Measurements from ENCODE around the gene TNNT3.
"Not testable (repeated sequence)": the region's sequence is repeated elsewhere in the genome, so short reads cannot be mapped to it uniquely, and the experiment has no call there.

The TNNT3 gene

GRCh38 chr11:1919391-1920127, at the start of gene TNNT3:
Gene TNNT3, plus strand, starts transcription at chr11:1919703. Its CDS starts 3,172 bp downstream, at chr11:1922875.
- DNase-seq (ENCODE audit: low read depth), result no peak

- DNase-seq (ENCODE audit: low read depth), result no peak
Observed at GRCh38 chr11:1870326-1870696, 49.2 kb upstream of the TNNT3 start.

GRCh38 chr11:1870721-1871466, 48.6 kb upstream of the TNNT3 start:
- no peak for DNase-seq (ENCODE audit: low read depth)

DNA sequence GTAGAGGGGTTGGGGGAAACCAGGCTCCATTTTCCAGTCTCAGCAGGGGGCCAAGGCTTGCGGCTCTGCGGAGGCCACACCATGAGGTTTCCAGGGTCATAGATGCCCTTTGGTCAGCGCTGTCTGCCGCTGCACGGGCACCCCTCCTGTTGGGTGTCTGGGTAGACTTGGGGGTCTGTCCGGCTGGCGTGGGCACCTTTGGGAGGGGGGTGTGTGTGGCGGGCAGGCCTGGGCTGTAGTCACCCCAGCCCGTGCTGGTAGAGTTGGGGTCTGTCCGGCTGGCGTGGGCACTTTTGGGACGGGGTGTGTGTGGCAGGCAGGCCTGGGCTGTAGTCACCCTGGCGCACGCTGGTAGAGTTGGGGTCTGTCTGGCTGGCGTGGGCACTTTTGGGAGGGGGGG, 48.0 kb upstream of the TNNT3 start:
- no peak for DNase-seq (ENCODE audit: low read depth)

DNA sequence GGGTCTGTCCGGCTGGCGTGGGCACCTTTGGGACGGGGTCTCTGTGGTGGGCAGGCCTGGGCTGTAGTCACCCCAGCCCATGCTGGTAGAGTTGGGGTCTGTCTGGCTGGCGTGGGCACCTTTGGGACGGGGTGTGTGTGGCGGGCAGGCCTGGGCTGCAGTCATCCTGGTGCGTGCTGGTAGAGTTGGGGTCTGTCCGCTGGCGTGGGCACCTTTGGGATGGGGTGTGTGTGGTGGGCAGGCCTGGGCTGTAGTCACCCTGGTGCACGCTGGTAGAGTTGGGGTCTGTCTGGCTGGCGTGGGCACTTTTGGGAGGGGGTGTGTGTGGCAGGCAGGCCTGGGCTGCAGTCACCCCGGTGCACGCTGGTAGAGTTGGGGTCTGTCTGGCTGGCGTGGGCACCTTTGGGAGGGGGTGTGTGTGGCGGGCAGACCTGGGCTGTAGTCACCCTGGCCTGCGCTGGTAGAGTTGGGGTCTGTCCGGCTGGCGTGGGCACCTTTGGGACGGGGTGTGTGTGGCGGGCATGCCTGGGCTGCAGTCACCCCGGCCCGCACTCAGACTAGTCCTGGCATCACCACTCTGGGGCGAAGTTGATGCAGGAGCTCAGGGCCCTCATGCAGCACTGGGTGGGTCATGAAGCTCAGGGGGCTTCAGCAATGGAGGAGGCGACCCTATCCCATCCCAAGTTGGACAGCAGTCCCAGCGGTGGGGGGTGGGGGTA, 47.1 kb upstream of the TNNT3 start:
- DNase-seq (ENCODE audit: low read depth), result no peak

- DNase-seq (ENCODE audit: low read depth), result no peak
Observed at GRCh38 chr11:1873048-1873812, 46.3 kb upstream of the TNNT3 start.

- not testable (repeated sequence) for DNase-seq (ENCODE audit: low read depth)
Observed at GRCh38 chr11:1873813-1874150, 45.7 kb upstream of the TNNT3 start.

DNA sequence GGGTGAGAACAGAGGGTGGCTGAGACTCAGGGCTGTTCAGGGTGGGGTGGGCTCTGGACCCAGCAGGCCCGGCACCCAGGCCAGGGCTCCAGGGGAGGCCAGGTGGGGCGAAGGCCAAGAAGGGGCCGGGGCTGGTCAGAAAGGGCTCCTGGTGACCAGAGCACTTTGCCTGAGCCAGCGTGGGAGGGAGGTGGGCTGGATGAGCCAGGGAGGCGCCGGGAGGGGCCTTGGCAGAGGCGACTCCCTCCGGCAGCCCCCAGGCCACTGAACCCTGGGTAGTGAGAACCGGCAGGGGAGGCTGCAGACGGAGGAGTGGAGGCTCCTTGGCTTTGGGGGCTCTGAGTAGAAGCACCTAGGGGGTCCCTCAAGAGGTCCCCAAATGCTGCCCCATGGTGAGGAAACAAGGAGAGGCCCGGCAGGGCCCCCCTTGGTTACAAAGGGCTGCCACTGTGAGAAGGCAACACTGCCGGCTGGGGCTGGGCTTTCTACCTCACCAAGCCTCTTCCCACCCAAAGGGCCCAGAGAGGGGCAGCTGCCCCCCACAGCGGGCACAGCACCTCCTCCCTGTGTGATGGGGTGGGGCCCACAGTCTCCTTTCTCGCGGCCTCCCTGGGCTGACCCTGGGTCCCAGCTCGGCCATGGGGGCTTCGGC, 44.9 kb upstream of the TNNT3 start:
- DNase-seq (ENCODE audit: low read depth), result not testable (repeated sequence)

DNA sequence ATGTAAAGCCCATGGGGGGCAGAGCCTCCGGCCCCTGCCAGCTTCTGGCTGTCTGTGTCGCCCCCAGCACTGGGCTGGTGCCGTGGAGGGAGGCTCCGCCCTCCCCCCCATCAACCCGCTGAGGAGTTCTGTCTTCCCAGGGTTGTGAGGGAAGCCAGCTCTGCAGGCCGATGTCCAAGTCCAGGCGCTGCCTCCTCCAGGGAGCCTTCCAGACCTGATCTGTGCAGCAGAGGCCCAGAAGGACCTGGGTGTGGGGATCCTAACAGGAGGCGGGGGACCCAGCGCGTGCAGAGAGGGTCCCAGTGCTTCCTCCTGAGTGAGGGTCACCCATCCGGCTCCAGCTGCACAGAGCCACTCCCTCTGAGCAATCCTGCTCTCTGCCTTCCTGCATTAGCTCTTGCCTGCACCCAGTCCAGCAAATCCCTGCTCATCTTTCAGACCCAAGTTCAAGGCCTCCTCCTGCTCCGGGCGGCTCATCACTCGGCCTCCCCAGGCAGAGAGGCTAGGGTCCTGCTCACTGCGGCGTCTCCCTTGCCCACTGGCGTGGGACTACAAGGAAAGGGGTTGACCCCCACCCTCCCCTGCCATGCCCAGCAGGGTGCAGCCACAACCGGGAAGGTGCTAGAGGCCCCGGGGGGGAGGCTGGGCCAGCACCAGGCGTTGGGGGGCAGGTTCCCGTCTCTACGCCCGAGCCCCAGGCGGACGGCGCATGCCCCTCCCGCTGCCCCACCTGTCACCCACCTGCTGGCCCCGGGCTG, 44.2 kb upstream of the TNNT3 start:
- no peak for DNase-seq (ENCODE audit: low read depth)

- not testable (repeated sequence) for DNase-seq (ENCODE audit: low read depth)
Observed at GRCh38 chr11:1875851-1876301, 43.6 kb upstream of the TNNT3 start.

DNA sequence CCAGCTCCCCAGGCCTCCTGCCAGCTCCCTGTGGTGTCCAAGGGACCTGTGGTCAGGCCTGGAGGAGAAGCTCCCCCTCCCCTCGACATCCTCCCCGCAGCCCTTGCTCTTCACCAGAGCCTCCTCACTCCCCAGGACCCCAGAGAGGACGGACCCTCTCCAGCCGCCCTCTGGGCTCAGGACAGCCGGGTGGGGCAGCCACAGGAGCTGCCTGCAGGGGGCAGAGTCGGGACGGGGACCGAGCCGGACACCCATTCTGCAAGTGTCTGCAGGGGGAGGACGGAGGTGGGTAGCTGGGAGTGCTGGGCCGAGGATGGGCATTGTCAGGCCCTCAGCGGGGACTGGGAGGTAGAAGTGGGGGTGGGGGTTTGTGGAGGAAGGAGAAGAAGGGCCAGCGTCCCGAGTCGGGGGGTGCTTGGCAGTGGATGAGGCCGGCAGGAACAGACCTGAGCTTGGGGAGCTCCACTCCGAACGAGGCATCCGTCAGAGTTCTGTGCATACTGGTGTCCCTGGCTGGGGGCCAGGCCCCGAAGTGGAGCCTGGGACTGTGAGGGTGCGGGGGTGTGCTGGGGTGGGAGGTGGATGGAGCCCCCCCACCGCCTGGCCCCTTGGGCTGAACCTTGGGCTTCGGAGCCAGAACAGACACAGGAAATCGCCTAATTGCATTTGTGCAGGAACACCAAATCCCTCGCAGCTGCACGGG, 43.0 kb upstream of the TNNT3 start:
- DNase-seq (ENCODE audit: low read depth), result no peak

DNA sequence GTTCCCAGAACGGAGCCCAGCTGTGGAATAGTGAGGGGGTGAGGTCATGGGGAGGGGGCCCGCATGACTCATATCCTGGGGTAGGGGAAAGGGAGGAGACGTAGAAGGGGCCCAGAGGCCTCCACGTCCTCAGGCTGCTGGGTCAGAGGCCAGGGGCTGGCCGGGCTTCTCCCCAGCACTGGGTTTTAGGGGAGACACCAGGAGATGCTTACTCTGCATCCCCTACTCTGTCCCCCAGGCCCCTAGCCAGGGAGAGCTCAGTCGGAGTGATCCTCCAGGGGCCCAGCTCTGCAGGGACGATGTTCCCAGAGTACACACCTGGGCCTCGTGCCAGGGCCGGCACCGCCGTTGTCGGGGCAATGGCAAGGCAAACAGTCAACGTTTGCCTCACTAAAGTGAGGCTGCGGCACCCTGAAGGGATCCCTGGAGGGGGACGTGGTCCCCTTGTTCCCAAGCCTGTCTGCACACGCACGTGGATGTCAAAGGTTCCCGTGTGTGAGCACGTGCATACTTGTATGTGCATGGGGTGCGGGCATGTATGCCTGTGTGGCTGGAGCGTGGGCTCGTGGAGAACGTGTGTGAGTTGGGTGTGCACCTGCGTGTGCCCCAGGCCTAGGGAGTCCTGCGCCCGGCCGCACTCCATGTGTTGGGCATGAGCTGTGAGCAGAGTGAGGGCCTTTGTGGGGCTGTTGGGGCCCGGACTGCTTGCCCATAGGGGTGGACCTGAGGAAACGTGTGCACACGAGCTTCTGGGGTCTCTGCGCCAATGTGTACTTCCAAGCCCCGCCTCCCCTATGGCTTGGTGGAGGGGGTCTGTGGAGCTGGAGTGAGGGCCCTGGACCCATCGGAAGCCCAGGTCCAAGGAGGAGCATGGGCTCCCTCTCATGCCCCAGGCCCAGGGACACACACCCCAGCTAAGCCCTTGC, 42.0 kb upstream of the TNNT3 start:
- no peak for DNase-seq (ENCODE audit: low read depth)

DNA sequence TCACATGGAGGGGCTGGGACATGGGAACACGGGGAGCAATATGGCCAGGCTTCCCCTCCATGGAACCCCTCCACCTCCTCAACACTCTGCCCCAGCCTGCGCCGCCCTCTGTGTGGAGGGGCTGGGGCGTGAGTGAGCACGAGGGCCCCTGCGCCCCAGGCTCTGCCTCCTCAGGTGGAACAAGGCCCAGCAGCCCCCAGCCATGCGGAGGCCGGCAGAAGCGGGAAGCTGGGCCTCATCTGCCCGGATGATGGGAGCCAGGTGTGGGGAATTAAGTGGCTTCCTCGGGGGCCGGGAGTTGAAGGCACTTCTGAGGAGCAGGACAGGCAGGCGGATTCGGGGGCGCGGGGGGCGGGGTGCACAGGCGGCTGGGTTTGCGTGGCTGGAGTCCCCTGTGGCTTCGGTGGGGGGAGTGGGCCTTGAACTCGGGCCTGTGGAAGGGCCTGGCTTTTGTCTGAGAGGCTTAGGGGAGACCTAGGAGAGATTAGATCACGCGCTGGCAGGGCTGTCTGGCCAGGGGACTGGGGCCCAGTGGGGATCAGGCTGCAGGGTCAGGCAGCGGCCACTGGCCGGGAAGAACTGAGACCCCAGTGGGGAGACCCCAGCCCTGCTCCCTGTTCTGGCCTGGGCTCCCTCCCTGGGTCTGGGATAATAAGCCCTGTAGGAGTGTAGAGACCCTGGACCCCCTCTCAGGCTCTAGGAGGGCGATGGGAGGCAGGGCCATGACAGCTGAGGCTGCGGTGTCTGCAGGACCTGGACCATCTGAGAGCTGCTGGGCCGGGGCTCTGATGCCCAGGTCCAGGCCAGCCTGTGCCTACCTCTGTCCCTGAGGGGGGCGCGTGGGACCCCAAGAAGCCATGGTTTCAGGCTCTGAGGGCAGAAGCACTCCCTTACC, 41.1 kb upstream of the TNNT3 start:
- no peak for DNase-seq (ENCODE audit: low read depth)

DNA sequence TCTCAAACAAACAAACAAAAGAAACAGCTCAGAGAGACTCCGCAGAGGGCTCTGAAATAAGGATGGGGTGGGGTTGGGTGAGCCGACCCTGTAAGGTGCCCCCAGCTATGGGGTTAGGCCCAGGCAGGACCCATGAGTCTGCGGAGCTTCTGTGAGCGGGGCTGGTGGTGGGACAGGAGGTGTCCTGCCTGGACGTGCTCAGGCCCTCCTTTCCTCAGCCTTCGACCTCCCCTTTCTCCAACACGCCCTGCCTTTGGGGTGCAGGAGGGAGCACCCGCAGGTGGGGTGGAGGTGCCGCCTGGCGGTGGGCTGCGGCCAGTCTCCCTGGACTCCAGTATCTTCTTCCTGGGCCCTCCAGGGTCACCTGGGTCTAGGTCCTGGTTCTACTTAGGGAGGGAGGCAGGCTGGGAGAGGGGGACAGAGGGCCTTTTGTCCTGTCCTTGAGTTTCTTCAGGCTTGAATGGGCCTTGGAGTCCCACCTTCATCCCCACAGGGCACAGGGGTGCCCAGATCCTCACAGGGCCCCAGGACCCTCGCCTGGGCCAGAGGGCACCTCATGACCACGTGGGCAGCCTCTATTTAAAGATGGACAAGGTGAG, 40.1 kb upstream of the TNNT3 start:
- no peak for DNase-seq (ENCODE audit: low read depth)

DNA sequence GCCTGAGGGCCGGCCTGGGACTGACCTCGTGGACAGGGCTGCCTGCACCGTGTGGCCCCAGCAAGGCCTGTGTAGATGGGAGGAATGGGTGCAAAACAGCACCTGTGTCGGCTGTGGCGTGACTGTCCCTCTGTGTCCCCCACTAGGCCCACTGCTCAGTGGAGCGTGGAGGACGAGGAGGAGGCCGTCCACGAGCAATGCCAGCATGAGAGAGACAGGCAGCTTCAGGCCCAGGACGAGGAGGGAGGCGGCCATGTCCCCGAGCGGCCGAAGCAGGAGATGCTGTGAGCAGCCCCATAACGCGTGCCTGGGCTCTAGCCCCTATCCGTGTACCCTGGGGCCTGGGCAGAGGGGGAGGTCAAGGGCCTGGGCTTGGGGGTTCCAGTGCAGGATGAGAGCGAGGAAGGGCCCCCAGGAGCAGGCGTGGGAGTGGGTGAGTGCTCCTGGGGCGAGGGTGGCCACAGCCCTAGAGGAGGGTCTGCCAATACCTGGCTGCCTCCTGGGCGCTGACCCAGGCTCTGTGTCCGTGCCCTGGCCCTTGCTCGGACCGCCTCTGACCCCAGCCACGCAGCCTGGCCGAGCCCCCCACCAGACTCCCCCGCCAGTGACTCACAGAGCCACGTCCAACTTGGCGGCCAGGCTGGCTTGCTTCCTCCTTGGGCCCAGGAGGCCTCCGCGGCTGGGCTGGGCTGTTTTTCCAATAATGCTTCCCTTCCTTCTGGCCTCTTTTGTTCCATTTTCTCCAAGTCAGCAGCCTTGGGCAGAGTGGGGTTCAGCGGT, 39.4 kb upstream of the TNNT3 start:
- no peak for DNase-seq (ENCODE audit: low read depth)

GRCh38 chr11:1880746-1881441, 38.6 kb upstream of the TNNT3 start:
- no peak for DNase-seq (ENCODE audit: low read depth)

All from activated gamma-delta T cell treated with anti-CD3 and anti-CD28 coated beads, Interleukin-2, amount 50 U/mL, for 16 hours (primary cell).